VCaP (cell line): Measurements from ENCODE around the gene MUC20.
"Not testable (repeated sequence)": the region's sequence is repeated elsewhere in the genome, so short reads cannot be mapped to it uniquely, and the experiment has no call there.

Source experiments
- H3K27ac ChIP-seq: fragments of 450-650 bp; 2 replicates; pipeline ENCODE4 v1.5.1; 2017
- CTCF ChIP-seq: fragments of 450-650 bp; conservative IDR thresholded peaks from 2 replicates; pipeline ENCODE4 v1.5.1; 2017; ENCODE audit warnings: mild to moderate bottlenecking, moderate library complexity

Gene MUC20

GRCh38 chr3:195732940-195733339 lies 12.2 kb downstream of the MUC20 start:
- H3K27ac ChIP-seq = no peak overlapping the region
- TF ChIP-seq CTCF = no peak

GRCh38 chr3:195735036-195735695 lies 14.4 kb downstream of the MUC20 start:
- H3K27ac ChIP-seq = no peak overlapping the region

GRCh38 chr3:195736866-195737490 lies 16.2 kb downstream of the MUC20 start:
- TF ChIP-seq CTCF = no peak
- H3K27ac ChIP-seq = no peak overlapping the region

More at GRCh38 chr3:195735036-195735695, 14.4 kb downstream of the MUC20 start:
- TF ChIP-seq CTCF = no peak

GRCh38 chr3:195737782-195738181 lies 17.0 kb downstream of the MUC20 start:
- not testable (repeated sequence) for H3K27ac ChIP-seq

- no peak overlapping the region for H3K27ac ChIP-seq
- TF ChIP-seq CTCF = no peak
Observed at GRCh38 chr3:195738274-195739044, 17.7 kb downstream of the MUC20 start.

- TF ChIP-seq CTCF = no peak
Observed at GRCh38 chr3:195739561-195740111, 18.9 kb downstream of the MUC20 start.

GRCh38 chr3:195744437-195744836 lies 23.7 kb downstream of the MUC20 start:
- TF ChIP-seq CTCF = no peak
- no peak overlapping the region for H3K27ac ChIP-seq

More at GRCh38 chr3:195739561-195740111, 18.9 kb downstream of the MUC20 start:
- no peak overlapping the region for H3K27ac ChIP-seq
